Measurements from ENCODE around the gene EFNA3. TPM values are rescaled to one million over a fixed set of nuclear protein-coding genes. Genes with fewer than 3 reads are reported as not detected.

Gene EFNA3
- total and polyA plus RNA-seq, 9 of the 15 experiments (the other 6 are each of a cell fraction or from before 2014, with no cell fraction given): 0.59 to 7.9 (median 4.7) TPM

GRCh38 chr1:155135415-155136028 is 56.9 kb downstream of the EFNA3 start, which contains the start of gene SLC50A1 (continued):
- TF ChIP-seq TAF15 (IDR thresholded peaks at IDR 0.05; ENCODE audit: low read depth, low read length): no peak
- no peak for TF ChIP-seq PATZ1 (CRISPR knock-in tag; IDR thresholded peaks at IDR 0.05; ENCODE audit: borderline replicate concordance)
- TF ChIP-seq POLR2B (IDR thresholded peaks at IDR 0.05; ENCODE audit: low read depth, partially characterized antibody): peak; percentile 91
- no peak for TF ChIP-seq HDAC2 (IDR thresholded peaks at IDR 0.05)
- no peak for TF ChIP-seq ZNF518B (CRISPR knock-in tag; IDR thresholded peaks at IDR 0.05)
- peak in 1 of 2 experiments; percentile 74; a peak in 1 of 4 replicates for TF ChIP-seq TEAD1 (CRISPR knock-in tag; IDR thresholded peaks at IDR 0.05)
- no peak for TF ChIP-seq U2AF1 (optimal IDR thresholded peaks at IDR 0.05; ENCODE audit: low read depth, low read length)
- TF ChIP-seq FOXJ2 (tag; IDR thresholded peaks at IDR 0.05): 0 out of 2 replicates have a peak, but pooled peaks have one; percentile 39
- TF ChIP-seq E2F8 (IDR thresholded peaks at IDR 0.05; ENCODE audit: low read depth, partially characterized antibody): peak; percentile 42
- peak; percentile 67 for TF ChIP-seq CXXC5 (CRISPR knock-in tag; IDR thresholded peaks at IDR 0.05)
- no peak for TF ChIP-seq ZNF79 (CRISPR knock-in tag; IDR thresholded peaks at IDR 0.05; ENCODE audit: low read depth)
- no peak for TF ChIP-seq ETS2 (tag; IDR thresholded peaks at IDR 0.05; ENCODE audit: borderline replicate concordance, poor library complexity, severe bottlenecking)
- peak; percentile 92 for TF ChIP-seq POLR2G (IDR thresholded peaks at IDR 0.05; ENCODE audit: low read depth, low read length)
- peak; percentile 79 for TF ChIP-seq BRD9 (IDR thresholded peaks at IDR 0.05; ENCODE audit: low read depth, partially characterized antibody)
- peak; percentile 89 for TF ChIP-seq EP400 (IDR thresholded peaks at IDR 0.05)
- TF ChIP-seq PHB (CRISPR knock-in tag; IDR thresholded peaks at IDR 0.05): no peak
- TF ChIP-seq SP1 (CRISPR knock-in tag; IDR thresholded peaks at IDR 0.05): peak; percentile 87
- no peak for TF ChIP-seq SMAD2 (IDR thresholded peaks at IDR 0.05; ENCODE audit: low read depth, low read length)
- TF ChIP-seq EHMT2 (IDR thresholded peaks at IDR 0.05): no peak
- peak; percentile 87 for TF ChIP-seq ETV5 (CRISPR knock-in tag; IDR thresholded peaks at IDR 0.05; ENCODE audit: low read depth)
- no peak for TF ChIP-seq NR2F6 (CRISPR knock-in tag; IDR thresholded peaks at IDR 0.05)
